Duodenal mucosa (tissue), 2 donors: ENCODE results near the gene ACTN4.

ENCODE experiments used
- H3K27ac ChIP-seq: one replicate; pipeline ENCODE4 v1.7.0; 2013; ENCODE audit warnings: low read depth, low read length
- H3K27me3 ChIP-seq, 2 donors: one replicate each; pipeline ENCODE4 v1.7.0; 2013; ENCODE audit warnings: low read length in 2 of 2, control low read depth in 1 of 2; ENCODE audit not compliant: insufficient read depth in 2 of 2, control insufficient read depth in 1 of 2
- H3K36me3 ChIP-seq, 2 donors: one replicate each; pipeline ENCODE4 v1.7.0; 2013; ENCODE audit warnings: low read length in 2 of 2, control low read depth in 1 of 2; ENCODE audit not compliant: insufficient read depth in 2 of 2, control insufficient read depth in 1 of 2
- H3K4me1 ChIP-seq, 2 donors: one replicate each; pipeline ENCODE4 v1.7.0; 2013; ENCODE audit warnings: low read length in 2 of 2, control low read depth in 1 of 2; ENCODE audit not compliant: insufficient read depth in 2 of 2, control insufficient read depth in 1 of 2
- H3K4me3 ChIP-seq, 2 donors: one replicate each; pipeline ENCODE4 v1.7.0; 2013; ENCODE audit warnings: low read length in 2 of 2, low read depth in 1 of 2
- H3K9ac ChIP-seq, 2 donors: one replicate each; pipeline ENCODE4 v1.7.0; 2013; ENCODE audit warnings: low read length in 2 of 2, low read depth in 1 of 2
- H3K9me3 ChIP-seq, 2 donors: one replicate each; pipeline ENCODE4 v1.7.0; 2013; ENCODE audit warnings: low read length in 2 of 2, control low read depth in 1 of 2; ENCODE audit not compliant: control insufficient read depth in 1 of 2

ACTN4 gene

GRCh38 chr19:38774181-38774950 lies 126.9 kb downstream of the ACTN4 start:
- no peak overlapping the region for H3K27ac ChIP-seq
- no peak overlapping the region for H3K4me3 ChIP-seq
- no peaks in the 10 kb centered on the region for H3K36me3 ChIP-seq
- H3K27me3 ChIP-seq, result no peaks in the 10 kb centered on the region
- no peaks in the 10 kb centered on the region for H3K9me3 ChIP-seq
- H3K4me1 ChIP-seq, result peaks cover 0 to 3% of the 10 kb centered on the region in 2 donors
- H3K9ac ChIP-seq, result no peak overlapping the region

GRCh38 chr19:38778733-38779132 lies 131.3 kb downstream of the ACTN4 start:
- Histone ChIP-seq H3K9ac (no peak overlapping the region), H3K27me3 (no peaks in the 10 kb centered on the region), H3K9me3 (no peaks in the 10 kb centered on the region), H3K4me1 (no peaks in the 10 kb centered on the region), H3K36me3 (no peaks in the 10 kb centered on the region), H3K4me3 (no peak overlapping the region), H3K27ac (no peak overlapping the region)

GRCh38 chr19:38780443-38780842 lies 133.0 kb downstream of the ACTN4 start:
- Histone ChIP-seq H3K9ac (no peak overlapping the region), H3K4me3 (no peak overlapping the region), H3K36me3 (no peaks in the 10 kb centered on the region), H3K27ac (no peak overlapping the region), H3K9me3 (no peaks in the 10 kb centered on the region), H3K27me3 (no peaks in the 10 kb centered on the region), H3K4me1 (peaks cover 0 to 3% of the 10 kb centered on the region in 2 donors)

DNA sequence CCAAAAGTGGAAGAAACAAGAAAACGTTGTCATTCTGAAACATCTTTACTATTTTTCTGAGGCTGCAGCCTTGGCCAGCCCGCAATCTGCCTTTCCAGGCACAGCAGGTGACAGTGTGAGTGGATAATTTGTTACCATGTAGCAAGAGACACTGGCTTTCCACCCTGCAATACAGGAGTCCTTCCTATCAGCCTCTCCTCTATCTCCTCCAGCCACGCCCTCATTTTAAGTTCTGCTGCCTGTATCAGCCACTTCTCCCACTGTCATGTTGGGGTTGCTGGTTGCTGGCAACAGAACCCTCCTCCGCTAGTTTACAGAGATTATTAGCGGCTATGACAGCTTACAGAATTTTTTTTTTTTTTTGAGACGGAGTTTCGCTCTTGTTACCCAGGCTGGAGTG lies 133.6 kb downstream of the ACTN4 start:
- H3K9ac ChIP-seq, result no peak overlapping the region
- no peaks in the 10 kb centered on the region for H3K9me3 ChIP-seq
- no peak overlapping the region for H3K4me3 ChIP-seq
- no peaks in the 10 kb centered on the region for H3K36me3 ChIP-seq
- no peaks in the 10 kb centered on the region for H3K27me3 ChIP-seq
- no peak overlapping the region for H3K27ac ChIP-seq
- H3K4me1 ChIP-seq, result peaks cover 0 to 3% of the 10 kb centered on the region in 2 donors
